ENCODE data around the gene CYP21A2. TPM values are rescaled to one million over a fixed set of nuclear protein-coding genes. Genes with fewer than 3 reads are reported as not detected.

CYP21A2 gene
- total and polyA plus RNA-seq, 8 donors, result 0.23 to 2.7 (median 0.77) TPM

DNA sequence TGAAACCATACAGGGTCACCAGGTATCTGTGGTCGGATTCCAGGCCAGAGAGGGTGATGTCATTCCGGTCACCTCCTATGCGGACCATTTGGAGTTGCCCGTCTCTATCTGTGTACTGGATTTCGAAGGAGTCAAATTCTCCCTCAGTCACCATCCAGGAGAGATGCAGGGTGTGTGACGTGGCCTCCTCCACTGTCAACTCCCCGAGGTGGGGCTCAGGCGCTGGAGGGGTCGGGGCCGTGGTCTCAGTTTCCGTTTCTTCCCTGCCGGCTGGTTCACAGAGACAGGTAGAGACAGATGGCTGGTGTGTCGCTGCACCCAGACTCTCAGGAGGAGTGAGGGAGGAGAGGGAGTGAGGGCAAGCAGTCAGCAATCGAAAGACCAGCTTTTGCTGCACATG lies 30.7 kb downstream of the CYP21A2 start:
- Histone ChIP-seq H3K9me3 (no peaks in the 10 kb centered on the region), H3K4me1 (no peaks in the 10 kb centered on the region), H3K27ac (no peak overlapping the region), H3K4me3 (no peak overlapping the region), H3K27me3 (no peaks in the 10 kb centered on the region), H3K36me3 (no peaks in the 10 kb centered on the region)
- WGBS, 2 donors, result 70 to 73% methylated on average over 14 of the region's 14 CpGs
- FAIRE-seq (no peak), ATAC-seq (no peak), DNase-seq (no peak)
- TF ChIP-seq, protein P1, sequence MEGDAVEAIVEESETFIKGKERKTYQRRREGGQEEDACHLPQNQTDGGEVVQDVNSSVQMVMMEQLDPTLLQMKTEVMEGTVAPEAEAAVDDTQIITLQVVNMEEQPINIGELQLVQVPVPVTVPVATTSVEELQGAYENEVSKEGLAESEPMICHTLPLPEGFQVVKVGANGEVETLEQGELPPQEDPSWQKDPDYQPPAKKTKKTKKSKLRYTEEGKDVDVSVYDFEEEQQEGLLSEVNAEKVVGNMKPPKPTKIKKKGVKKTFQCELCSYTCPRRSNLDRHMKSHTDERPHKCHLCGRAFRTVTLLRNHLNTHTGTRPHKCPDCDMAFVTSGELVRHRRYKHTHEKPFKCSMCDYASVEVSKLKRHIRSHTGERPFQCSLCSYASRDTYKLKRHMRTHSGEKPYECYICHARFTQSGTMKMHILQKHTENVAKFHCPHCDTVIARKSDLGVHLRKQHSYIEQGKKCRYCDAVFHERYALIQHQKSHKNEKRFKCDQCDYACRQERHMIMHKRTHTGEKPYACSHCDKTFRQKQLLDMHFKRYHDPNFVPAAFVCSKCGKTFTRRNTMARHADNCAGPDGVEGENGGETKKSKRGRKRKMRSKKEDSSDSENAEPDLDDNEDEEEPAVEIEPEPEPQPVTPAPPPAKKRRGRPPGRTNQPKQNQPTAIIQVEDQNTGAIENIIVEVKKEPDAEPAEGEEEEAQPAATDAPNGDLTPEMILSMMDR (IDR thresholded peaks at IDR 0.05), result no peak
- intact Hi-C loops (cut with DNase I), result no loop called here

DNA sequence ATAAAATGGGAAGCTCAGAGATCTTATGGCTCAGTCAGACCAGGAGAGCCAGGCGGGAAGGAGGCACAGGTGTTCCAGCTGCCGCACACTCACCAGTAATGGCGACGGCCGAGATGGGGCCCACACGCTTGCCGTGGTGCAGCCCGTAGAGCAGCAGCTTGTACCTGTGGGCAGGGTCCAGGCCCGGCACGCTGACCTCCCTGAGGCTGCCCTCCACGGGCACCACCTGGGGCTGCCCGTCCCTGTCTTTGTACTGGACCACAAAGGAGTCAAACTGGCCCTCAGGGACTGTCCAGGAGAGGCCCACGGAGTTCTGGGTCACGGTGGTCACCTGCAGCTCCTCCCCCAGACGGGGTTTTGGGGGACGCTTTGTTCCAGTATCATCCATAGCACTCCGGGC lies 31.2 kb downstream of the CYP21A2 start:
- no peaks in the 10 kb centered on the region for H3K4me1 ChIP-seq
- no peaks in the 10 kb centered on the region for H3K27me3 ChIP-seq
- H3K9me3 ChIP-seq, result no peaks in the 10 kb centered on the region
- DNase-seq (no peak), ATAC-seq (no peak), FAIRE-seq (no peak)
- 64 to 79% methylated on average over 17 of the region's 17 CpGs for WGBS, 2 donors
- H3K4me3 ChIP-seq, result no peak overlapping the region
- no peak overlapping the region for H3K27ac ChIP-seq
- H3K36me3 ChIP-seq, result no peaks in the 10 kb centered on the region
- TF ChIP-seq, protein P1 (IDR thresholded peaks at IDR 0.05), result no peak
- intact Hi-C loops (cut with DNase I), result no loop called here

DNA sequence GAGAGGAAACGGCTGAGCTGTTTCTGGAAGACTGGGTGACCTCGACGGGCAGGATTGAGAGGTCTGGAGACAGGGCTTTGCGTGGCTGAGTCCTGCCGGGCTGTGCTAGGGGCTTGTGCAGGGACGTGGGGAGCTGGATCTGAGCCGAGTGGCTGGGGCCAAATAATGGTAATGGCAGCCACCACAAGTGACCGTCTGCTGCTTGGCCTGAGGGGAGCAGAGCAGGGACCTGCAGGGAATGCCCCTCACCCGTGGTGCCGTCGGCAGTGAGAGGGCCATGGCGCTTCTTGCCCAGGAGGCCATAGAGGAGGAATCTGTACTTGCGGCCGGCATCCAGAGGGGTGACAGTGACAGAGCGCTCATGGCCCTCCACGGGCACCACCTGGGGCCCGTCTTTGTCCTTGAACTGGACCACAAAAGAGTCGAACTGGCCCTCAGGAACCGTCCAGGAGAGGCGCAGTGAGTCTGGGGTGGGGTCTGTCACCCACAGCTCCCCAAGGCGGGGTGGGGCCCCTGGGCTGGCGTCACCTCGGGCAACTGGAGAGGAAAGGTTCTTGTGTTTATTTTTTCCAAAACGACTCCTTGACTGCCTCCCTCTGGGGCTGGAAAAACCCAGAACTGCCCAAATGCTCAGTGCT lies 31.8 kb downstream of the CYP21A2 start:
- ATAC-seq (no peak), FAIRE-seq (no peak), DNase-seq (no peak)
- H3K27me3 ChIP-seq, result no peaks in the 10 kb centered on the region
- 51 to 57% methylated on average over 24 of the region's 24 CpGs for WGBS, 2 donors
- TF ChIP-seq, protein P1 (IDR thresholded peaks at IDR 0.05), result no peak
- no peak overlapping the region for H3K4me3 ChIP-seq
- intact Hi-C loops (cut with DNase I), result no loop called here
- H3K4me1 ChIP-seq, result no peaks in the 10 kb centered on the region
- no peaks in the 10 kb centered on the region for H3K36me3 ChIP-seq
- H3K27ac ChIP-seq, result no peak overlapping the region
- H3K9me3 ChIP-seq, result no peaks in the 10 kb centered on the region

DNA sequence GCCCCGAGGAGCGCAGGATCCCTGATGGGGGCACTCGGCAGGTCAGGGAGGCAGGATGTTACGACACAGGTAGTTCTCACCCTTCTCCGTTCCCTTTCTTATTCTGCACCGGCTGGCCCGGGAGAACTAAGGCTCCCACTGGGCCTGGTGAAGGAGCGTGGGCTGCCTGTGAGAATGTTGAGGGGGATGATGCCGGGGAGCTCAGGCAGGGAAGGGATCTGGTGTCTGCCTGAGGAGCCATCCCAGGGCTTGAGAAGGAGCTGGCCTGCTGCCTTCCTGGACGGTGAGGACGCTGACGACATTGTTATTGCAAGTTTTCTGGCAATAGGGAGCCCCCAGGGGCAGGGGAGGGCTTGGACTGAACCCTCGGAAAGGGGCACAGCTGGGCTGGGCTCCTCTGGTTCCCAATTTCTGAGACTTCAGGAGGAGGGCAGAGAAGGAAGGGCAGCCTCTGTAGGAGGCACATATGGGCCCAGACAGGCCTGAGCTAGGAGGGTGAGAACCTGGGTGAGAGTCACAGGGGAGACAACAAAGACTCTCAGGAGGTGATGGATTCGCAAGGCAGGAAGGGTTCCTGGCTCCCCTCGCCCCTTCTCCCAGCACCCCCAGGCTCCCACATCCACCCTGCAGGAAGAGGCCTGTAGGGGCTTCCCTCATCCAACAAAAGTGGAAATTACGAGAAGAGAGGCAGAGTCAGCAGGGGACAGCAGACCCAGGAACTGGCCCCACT lies 32.8 kb downstream of the CYP21A2 start:
- Histone ChIP-seq H3K27ac (no peak overlapping the region), H3K4me3 (no peak overlapping the region), H3K9me3 (no peaks in the 10 kb centered on the region), H3K36me3 (no peaks in the 10 kb centered on the region), H3K27me3 (no peaks in the 10 kb centered on the region), H3K4me1 (no peaks in the 10 kb centered on the region)
- peak in 2 of 4 donors; percentile 54 to 59 for ATAC-seq
- intact Hi-C loops (cut with DNase I), result no loop called here
- no peak for DNase-seq
- TF ChIP-seq, protein P1 (IDR thresholded peaks at IDR 0.05), result no peak
- 57 to 68% methylated on average over 16 of the region's 16 CpGs for WGBS, 2 donors
- no peak for FAIRE-seq

DNA sequence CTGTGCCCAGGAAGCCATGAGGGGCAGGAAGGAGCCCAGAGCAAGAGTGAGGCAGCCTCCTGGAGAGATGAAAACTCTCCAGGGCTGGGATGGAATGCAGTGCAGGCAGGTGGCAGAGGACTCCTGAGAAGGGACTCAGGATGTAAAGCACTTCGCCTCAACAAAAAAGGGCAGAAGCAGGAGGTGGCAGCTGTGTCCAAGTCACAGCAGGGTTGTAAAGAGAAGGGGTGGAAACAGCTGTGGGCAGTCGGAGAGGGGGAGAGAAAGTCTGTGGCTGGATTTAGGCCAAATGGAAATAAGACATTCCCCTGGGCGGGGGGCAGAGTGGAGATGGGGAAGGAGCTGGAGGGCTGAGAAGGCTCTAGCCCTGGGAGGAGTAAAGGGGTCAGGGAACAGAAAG lies 34.9 kb downstream of the CYP21A2 start:
- H3K4me3 ChIP-seq, result no peak overlapping the region
- DNase-seq, result no peak
- ATAC-seq, result no peak
- H3K27ac ChIP-seq, result no peak overlapping the region
- no peaks in the 10 kb centered on the region for H3K4me1 ChIP-seq
- H3K27me3 ChIP-seq, result no peaks in the 10 kb centered on the region
- FAIRE-seq, result no peak
- no peaks in the 10 kb centered on the region for H3K9me3 ChIP-seq
- H3K36me3 ChIP-seq, result no peaks in the 10 kb centered on the region
- 66 to 72% methylated on average over 3 of the region's 3 CpGs for WGBS, 2 donors
- intact Hi-C loops (cut with DNase I), result no loop called here
- TF ChIP-seq, protein P1 (IDR thresholded peaks at IDR 0.05), result no peak
